ENCODE data around the gene PDS5A.

The PDS5A gene

GRCh38 chr4:39941682-39942217, 36.0 kb downstream of the PDS5A start:
- no peak for TF ChIP-seq CTCF (IDR thresholded peaks at IDR 0.05; ENCODE audit: low read depth, low read length, missing control alignments)
- in situ Hi-C loops (cut with HindIII; ENCODE audit: low sequenced_read_pairs): no loop called here
- H3K4me3 ChIP-seq (ENCODE audit: low read depth, low read length): no peak overlapping the region
- no peak for DNase-seq (ENCODE audit: low read depth)

- no peak for TF ChIP-seq CTCF (IDR thresholded peaks at IDR 0.05; ENCODE audit: low read depth, low read length, missing control alignments)
- in situ Hi-C loops (cut with HindIII; ENCODE audit: low sequenced_read_pairs): no loop called here
- no peak for DNase-seq (ENCODE audit: low read depth)
- no peak overlapping the region for H3K4me3 ChIP-seq (ENCODE audit: low read depth, low read length)
These were observed 39.9 kb downstream of the PDS5A start for GRCh38 chr4:39937683-39938268.

- no peak overlapping the region for H3K4me3 ChIP-seq (ENCODE audit: low read depth, low read length)
- in situ Hi-C loops (cut with HindIII; ENCODE audit: low sequenced_read_pairs): no loop called here
- no peak for DNase-seq (ENCODE audit: low read depth)
- TF ChIP-seq CTCF (IDR thresholded peaks at IDR 0.05; ENCODE audit: low read depth, low read length, missing control alignments): no peak
These were observed 40.9 kb downstream of the PDS5A start for GRCh38 chr4:39936565-39937418.

- no peak for TF ChIP-seq CTCF (IDR thresholded peaks at IDR 0.05; ENCODE audit: low read depth, low read length, missing control alignments)
- peak; percentile 40 for DNase-seq (ENCODE audit: low read depth)
- H3K4me3 ChIP-seq (ENCODE audit: low read depth, low read length): no peak overlapping the region
- in situ Hi-C loops (cut with HindIII; ENCODE audit: low sequenced_read_pairs): no loop called here
These were observed 43.8 kb downstream of the PDS5A start for GRCh38 chr4:39933671-39934590.

GRCh38 chr4:39932776-39933402, 44.8 kb downstream of the PDS5A start:
- in situ Hi-C loops (cut with HindIII; ENCODE audit: low sequenced_read_pairs): no loop called here
- no peak overlapping the region for H3K4me3 ChIP-seq (ENCODE audit: low read depth, low read length)
- DNase-seq (ENCODE audit: low read depth): no peak
- TF ChIP-seq CTCF (IDR thresholded peaks at IDR 0.05; ENCODE audit: low read depth, low read length, missing control alignments): no peak

Data from astrocyte of the cerebellum (primary cell).